Measurements from ENCODE around the gene GRID2.

DNA sequence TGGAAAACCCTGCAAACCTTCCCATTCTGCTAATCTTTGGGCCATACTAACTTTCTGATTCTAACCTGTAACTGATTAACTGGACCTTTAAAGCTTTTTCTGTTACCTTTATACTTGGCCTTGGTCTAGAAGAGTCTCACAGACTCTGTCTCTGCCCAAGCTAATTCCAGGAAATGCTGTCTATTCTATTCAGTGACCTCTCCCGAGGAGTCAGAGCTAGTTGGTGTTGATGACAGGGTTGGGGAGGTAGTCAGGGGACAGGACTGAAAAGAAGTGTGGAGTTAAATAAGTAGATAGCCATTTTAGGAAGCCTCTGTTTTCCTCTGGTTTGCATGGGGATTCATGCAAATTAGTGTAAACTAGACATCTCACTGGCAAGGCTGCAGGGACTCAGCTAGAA, 429.5 kb downstream of the GRID2 start:
- TF ChIP-seq, protein P1, sequence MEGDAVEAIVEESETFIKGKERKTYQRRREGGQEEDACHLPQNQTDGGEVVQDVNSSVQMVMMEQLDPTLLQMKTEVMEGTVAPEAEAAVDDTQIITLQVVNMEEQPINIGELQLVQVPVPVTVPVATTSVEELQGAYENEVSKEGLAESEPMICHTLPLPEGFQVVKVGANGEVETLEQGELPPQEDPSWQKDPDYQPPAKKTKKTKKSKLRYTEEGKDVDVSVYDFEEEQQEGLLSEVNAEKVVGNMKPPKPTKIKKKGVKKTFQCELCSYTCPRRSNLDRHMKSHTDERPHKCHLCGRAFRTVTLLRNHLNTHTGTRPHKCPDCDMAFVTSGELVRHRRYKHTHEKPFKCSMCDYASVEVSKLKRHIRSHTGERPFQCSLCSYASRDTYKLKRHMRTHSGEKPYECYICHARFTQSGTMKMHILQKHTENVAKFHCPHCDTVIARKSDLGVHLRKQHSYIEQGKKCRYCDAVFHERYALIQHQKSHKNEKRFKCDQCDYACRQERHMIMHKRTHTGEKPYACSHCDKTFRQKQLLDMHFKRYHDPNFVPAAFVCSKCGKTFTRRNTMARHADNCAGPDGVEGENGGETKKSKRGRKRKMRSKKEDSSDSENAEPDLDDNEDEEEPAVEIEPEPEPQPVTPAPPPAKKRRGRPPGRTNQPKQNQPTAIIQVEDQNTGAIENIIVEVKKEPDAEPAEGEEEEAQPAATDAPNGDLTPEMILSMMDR (IDR thresholded peaks at IDR 0.05): no peak
- TF ChIP-seq POLR2A (IDR thresholded peaks at IDR 0.05) (no peak), POLR2AphosphoS5 (IDR thresholded peaks at IDR 0.05) (no peak)

Data from breast epithelium (tissue), 3 donors.